Right forelimb (tissue), 1 donor: ENCODE results near the gene E2F2.
A peak's percentile ranks its signal among the peaks of the same experiment; 100 is the strongest.

Experiments
- DNase-seq: peaks from one replicate; pipeline ENCODE4 v3.0.0-alpha.2; 2018

E2F2 gene

GRCh38 chr1:23562137-23562876 lies 31.3 kb upstream of the E2F2 start:
- peak; percentile 96 for DNase-seq

- DNase-seq, result no peak
Observed at GRCh38 chr1:23561813-23562100, 30.7 kb upstream of the E2F2 start.

GRCh38 chr1:23561076-23561812 lies 30.2 kb upstream of the E2F2 start:
- DNase-seq, result no peak

GRCh38 chr1:23559985-23560741 lies 29.1 kb upstream of the E2F2 start:
- no peak for DNase-seq

GRCh38 chr1:23559136-23559984 lies 28.3 kb upstream of the E2F2 start, which contains the start of gene ID3:
Gene ID3 (minus strand): TSS chr1:23559501. CDS start chr1:23559426, 75 bp downstream.
- DNase-seq, result peak; percentile 98

- DNase-seq, result no peak
Observed at GRCh38 chr1:23558872-23559135, 27.8 kb upstream of the E2F2 start.

- DNase-seq, result peak; percentile 83
Observed at GRCh38 chr1:23558140-23558871, 27.3 kb upstream of the E2F2 start.

GRCh38 chr1:23557471-23558124 lies 26.6 kb upstream of the E2F2 start:
- no peak for DNase-seq

- DNase-seq, result no peak
Observed at GRCh38 chr1:23556635-23557470, 25.8 kb upstream of the E2F2 start.

GRCh38 chr1:23555986-23556634 lies 25.1 kb upstream of the E2F2 start:
- no peak for DNase-seq

- DNase-seq, result peak; percentile 73
Observed at GRCh38 chr1:23555270-23555985, 24.4 kb upstream of the E2F2 start.

GRCh38 chr1:23554481-23555269 lies 23.6 kb upstream of the E2F2 start:
- DNase-seq, result peak; percentile 93

- DNase-seq, result peak; percentile 68
Observed at GRCh38 chr1:23554127-23554480, 23.1 kb upstream of the E2F2 start.

- no peak for DNase-seq
Observed at GRCh38 chr1:23553231-23554126, 22.4 kb upstream of the E2F2 start.

- DNase-seq, result no peak
Observed at GRCh38 chr1:23551849-23552248, 20.8 kb upstream of the E2F2 start.

GRCh38 chr1:23548704-23549143 lies 17.7 kb upstream of the E2F2 start:
- DNase-seq, result no peak

- DNase-seq, result no peak
Observed at GRCh38 chr1:23546897-23547584, 16.0 kb upstream of the E2F2 start.
